Stimulated activated CD8-positive, alpha-beta memory T cell treated with anti-CD3 and anti-CD28 coated beads, Interleukin-12 subunit alpha, Interleukin-12 subunit beta, amount 100 ng/mL, for 24 hours (primary cell): ENCODE results near the gene CDH13.

ENCODE experiments used
- DNase-seq: peaks from one replicate; pipeline ENCODE4 v3.0.0-alpha.2; 2020; ENCODE audit errors: extremely low read depth

Gene CDH13

GRCh38 chr16:83513008-83513755 lies 886.4 kb downstream of the CDH13 start:
- DNase-seq = no peak

GRCh38 chr16:83515395-83515794 lies 888.6 kb downstream of the CDH13 start:
- DNase-seq = no peak

- DNase-seq = no peak
Observed at GRCh38 chr16:83516931-83517330, 890.2 kb downstream of the CDH13 start.

- DNase-seq = no peak
Observed at GRCh38 chr16:83517398-83517797, 890.6 kb downstream of the CDH13 start.

- DNase-seq = no peak
Observed at GRCh38 chr16:83520596-83520995, 893.8 kb downstream of the CDH13 start.

GRCh38 chr16:83530293-83530692 lies 903.5 kb downstream of the CDH13 start:
- DNase-seq = no peak

- no peak for DNase-seq
Observed at GRCh38 chr16:83532634-83533033, 905.9 kb downstream of the CDH13 start.

- DNase-seq = no peak
Observed at GRCh38 chr16:83533193-83533592, 906.4 kb downstream of the CDH13 start.

- DNase-seq = no peak
Observed at GRCh38 chr16:83538707-83539106, 911.9 kb downstream of the CDH13 start.

GRCh38 chr16:83539736-83540490 lies 913.1 kb downstream of the CDH13 start:
- DNase-seq = no peak

GRCh38 chr16:83541231-83541630 lies 914.5 kb downstream of the CDH13 start:
- DNase-seq = no peak

- no peak for DNase-seq
Observed at GRCh38 chr16:83542491-83542890, 915.7 kb downstream of the CDH13 start.

- DNase-seq = no peak
Observed at GRCh38 chr16:83549316-83550182, 922.8 kb downstream of the CDH13 start.

- no peak for DNase-seq
Observed at GRCh38 chr16:83550183-83550569, 923.4 kb downstream of the CDH13 start.

GRCh38 chr16:83552228-83552627 lies 925.5 kb downstream of the CDH13 start:
- no peak for DNase-seq

- DNase-seq = no peak
Observed at GRCh38 chr16:83552930-83553329, 926.2 kb downstream of the CDH13 start.

- DNase-seq = no peak
Observed at GRCh38 chr16:83554096-83554495, 927.3 kb downstream of the CDH13 start.

GRCh38 chr16:83554540-83554939 lies 927.8 kb downstream of the CDH13 start:
- no peak for DNase-seq

- DNase-seq = no peak
Observed at GRCh38 chr16:83561876-83562275, 935.1 kb downstream of the CDH13 start.

GRCh38 chr16:83568345-83568744 lies 941.6 kb downstream of the CDH13 start:
- DNase-seq = no peak

- no peak for DNase-seq
Observed at GRCh38 chr16:83574388-83574787, 947.6 kb downstream of the CDH13 start.

- DNase-seq = no peak
Observed at GRCh38 chr16:83577078-83577745, 950.4 kb downstream of the CDH13 start.
